ENCODE results near the gene IL17A. TPM values are rescaled to one million over a fixed set of nuclear protein-coding genes. Genes with fewer than 3 reads are reported as not detected.

Gene IL17A
- polyA plus RNA-seq, 1 experiment = not detected

- DNase-seq (ENCODE audit: low read depth, low spot score) = no peak
- H3K9me3 ChIP-seq (ENCODE audit: control insufficient read depth, insufficient read depth, low read length) = no peaks in the 10 kb centered on the region
- H3K4me3 ChIP-seq (ENCODE audit: low read depth, low read length) = no peak overlapping the region
- no peak for TF ChIP-seq CTCF (IDR thresholded peaks at IDR 0.05; ENCODE audit: low read depth, low read length)
- H3K27ac ChIP-seq (ENCODE audit: low read depth, low read length) = no peak overlapping the region
- ChIA-PET POLR2A (no interaction called here), CTCF (interaction anchor here (1.4 kb wide), 1 partner anchor 11 kb away, joined by 3 read pairs; no protein-coding TSS in a partner anchor)
- H3K27me3 ChIP-seq (ENCODE audit: control insufficient read depth, insufficient read depth, low read length) = no peaks in the 10 kb centered on the region
Observed at GRCh38 chr6:52213127-52213526, 27.0 kb downstream of the IL17A start.

- no peak overlapping the region for H3K4me3 ChIP-seq (ENCODE audit: low read depth, low read length)
- H3K27me3 ChIP-seq (ENCODE audit: control insufficient read depth, insufficient read depth, low read length) = peaks cover 6% of the 10 kb centered on the region
- no peak for DNase-seq (ENCODE audit: low read depth, low spot score)
- TF ChIP-seq CTCF (IDR thresholded peaks at IDR 0.05; ENCODE audit: low read depth, low read length) = no peak
- H3K9me3 ChIP-seq (ENCODE audit: control insufficient read depth, insufficient read depth, low read length) = no peaks in the 10 kb centered on the region
- POLR2A ChIA-PET = no interaction called here
- CTCF ChIA-PET = no interaction called here
- H3K27ac ChIP-seq (ENCODE audit: low read depth, low read length) = no peak overlapping the region
Observed at GRCh38 chr6:52215787-52216186, 29.6 kb downstream of the IL17A start.

- Histone ChIP-seq H3K4me3 (ENCODE audit: low read depth, low read length) (no peak overlapping the region), H3K9me3 (ENCODE audit: control insufficient read depth, insufficient read depth, low read length) (no peaks in the 10 kb centered on the region), H3K27ac (ENCODE audit: low read depth, low read length) (no peak overlapping the region), H3K27me3 (ENCODE audit: control insufficient read depth, insufficient read depth, low read length) (peaks cover 8% of the 10 kb centered on the region)
- ChIA-PET CTCF (no interaction called here), POLR2A (no interaction called here)
- DNase-seq (ENCODE audit: low read depth, low spot score) = no peak
- no peak for TF ChIP-seq CTCF (IDR thresholded peaks at IDR 0.05; ENCODE audit: low read depth, low read length)
Observed at GRCh38 chr6:52216932-52217575, 30.9 kb downstream of the IL17A start.

GRCh38 chr6:52217761-52218160 is 31.6 kb downstream of the IL17A start:
- TF ChIP-seq CTCF (IDR thresholded peaks at IDR 0.05; ENCODE audit: low read depth, low read length) = no peak
- ChIA-PET CTCF (interaction anchor here (0.7 kb wide), 1 partner anchor 23 kb away, joined by 3 read pairs; no protein-coding TSS in a partner anchor), POLR2A (no interaction called here)
- DNase-seq (ENCODE audit: low read depth, low spot score) = no peak
- no peak overlapping the region for H3K4me3 ChIP-seq (ENCODE audit: low read depth, low read length)
- no peak overlapping the region for H3K27ac ChIP-seq (ENCODE audit: low read depth, low read length)
- H3K9me3 ChIP-seq (ENCODE audit: control insufficient read depth, insufficient read depth, low read length) = no peaks in the 10 kb centered on the region
- peaks cover 8% of the 10 kb centered on the region for H3K27me3 ChIP-seq (ENCODE audit: control insufficient read depth, insufficient read depth, low read length)

GRCh38 chr6:52221302-52221701 is 35.1 kb downstream of the IL17A start:
- peaks cover 8% of the 10 kb centered on the region for H3K27me3 ChIP-seq (ENCODE audit: control insufficient read depth, insufficient read depth, low read length)
- no peak for DNase-seq (ENCODE audit: low read depth, low spot score)
- CTCF ChIA-PET = no interaction called here
- H3K4me3 ChIP-seq (ENCODE audit: low read depth, low read length) = no peak overlapping the region
- POLR2A ChIA-PET = no interaction called here
- H3K27ac ChIP-seq (ENCODE audit: low read depth, low read length) = no peak overlapping the region
- H3K9me3 ChIP-seq (ENCODE audit: control insufficient read depth, insufficient read depth, low read length) = no peaks in the 10 kb centered on the region
- TF ChIP-seq CTCF (IDR thresholded peaks at IDR 0.05; ENCODE audit: low read depth, low read length) = no peak

All from AG04450 (cell line).